NCI-H146 (cell line): Measurements from ENCODE around the gene DUS2.
"Not testable (repeated sequence)": the region's sequence is repeated elsewhere in the genome, so short reads cannot be mapped to it uniquely, and the experiment has no call there.

ENCODE experiments used
- DNase-seq: peaks from one replicate; lab custom pipeline; 2025; lab: John Stamatoyannopoulos, UW

DUS2 gene

DNA sequence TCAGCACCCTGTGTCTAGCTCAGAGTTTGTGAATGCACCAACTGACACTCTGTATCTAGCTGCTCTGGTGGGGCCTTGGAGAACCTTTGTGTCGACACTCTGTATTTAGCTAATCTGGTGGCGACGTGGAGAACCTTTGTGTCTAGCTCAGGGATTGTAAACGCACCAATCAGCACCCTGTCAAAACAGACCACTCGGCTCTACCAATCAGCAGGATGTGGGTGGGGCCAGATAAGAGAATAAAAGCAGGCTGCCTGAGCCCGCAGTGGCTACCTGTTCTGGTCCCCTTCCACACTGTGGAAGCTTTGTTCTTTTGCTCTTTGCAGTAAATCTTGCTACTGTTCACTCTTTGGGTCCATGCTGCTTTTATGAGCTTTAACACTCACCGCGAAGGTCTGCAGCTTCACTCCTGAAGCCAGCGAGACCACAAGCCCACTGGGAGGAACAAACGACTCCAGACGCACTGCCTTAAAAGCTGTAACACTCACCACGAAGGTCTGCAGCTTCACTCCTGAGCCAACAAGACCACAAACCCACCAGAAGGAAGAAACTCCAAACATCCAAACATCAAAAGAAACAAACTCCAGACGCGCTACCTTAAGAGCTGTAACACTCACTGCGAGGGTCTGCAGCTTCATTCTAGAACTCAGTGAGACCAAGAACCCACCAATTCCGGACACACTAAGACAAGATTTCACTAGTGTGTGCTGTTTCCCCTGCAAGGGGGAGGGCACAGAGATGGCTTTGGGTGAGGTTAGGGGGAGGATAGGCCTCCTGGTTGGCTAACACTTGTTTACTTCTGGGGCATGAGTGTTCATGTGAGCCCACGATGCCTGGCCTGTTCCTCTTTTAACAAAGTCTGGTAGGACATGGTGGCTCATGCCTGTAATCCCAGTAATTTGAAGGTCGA, 24.1 kb upstream of the DUS2 start, which contains the start of gene DPEP2:
TSS of gene DPEP2 (minus strand) at position 706 of the 910 bp plus-strand sequence. CDS start 6,272 bp downstream, outside the sequence.
- not testable (repeated sequence) for DNase-seq

DNA sequence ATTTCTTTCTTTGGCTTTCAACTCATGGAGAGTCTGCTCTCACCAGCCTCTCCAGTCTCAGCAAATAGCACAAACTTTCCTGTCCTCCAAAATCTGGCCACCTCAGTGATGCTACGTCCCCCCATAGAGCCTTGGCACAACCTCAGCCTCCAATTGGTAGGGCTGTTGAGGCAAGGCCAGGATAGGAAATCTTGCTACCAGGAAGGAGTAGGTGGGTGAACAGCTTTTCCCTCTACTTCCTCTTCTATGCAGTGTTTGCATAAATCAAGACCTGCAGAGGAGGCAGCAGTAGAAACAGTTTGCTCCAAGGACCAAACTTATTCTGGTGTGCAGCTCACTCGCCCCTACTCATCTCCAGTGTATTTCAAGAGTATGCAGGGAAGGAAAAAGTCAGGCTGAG, 23.1 kb upstream of the DUS2 start:
- no peak for DNase-seq

DNA sequence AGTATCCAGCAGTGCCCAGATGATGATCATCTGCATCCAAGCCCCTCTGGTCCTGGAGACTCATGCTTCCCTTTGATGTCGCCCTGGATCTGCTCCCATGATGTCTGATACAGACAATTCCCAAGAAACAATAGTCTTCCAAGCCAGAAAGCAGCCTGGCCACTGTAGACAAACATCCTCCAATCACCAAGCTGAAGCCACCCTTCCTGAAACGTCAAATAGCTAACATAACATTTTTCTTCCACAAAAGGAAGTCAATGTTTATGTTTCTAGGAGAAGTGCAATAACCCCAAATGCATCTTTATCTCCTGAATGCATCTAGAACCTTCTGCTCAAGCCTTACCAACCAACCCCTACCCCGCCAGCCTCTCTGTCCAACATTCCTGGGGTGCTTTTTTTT, 22.6 kb upstream of the DUS2 start:
- DNase-seq = no peak

DNA sequence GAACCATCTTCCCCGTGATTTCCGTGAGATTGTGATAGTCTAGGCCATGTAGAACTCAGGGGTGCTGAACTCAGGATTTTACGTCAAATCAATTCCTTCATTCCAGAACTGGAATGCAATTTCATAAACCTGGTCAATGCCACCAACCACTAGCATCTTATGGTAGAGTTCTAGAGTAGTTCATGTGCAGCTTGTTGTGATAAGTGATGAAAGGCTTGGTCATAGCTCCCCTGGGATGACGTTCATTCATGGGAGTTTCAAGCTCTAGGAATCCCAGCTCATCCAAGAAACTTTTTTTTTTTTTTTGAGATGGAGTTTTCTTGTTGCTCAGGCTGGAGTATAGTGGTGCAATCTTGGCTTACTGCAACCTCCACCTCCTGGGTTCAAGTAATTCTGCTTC, 20.1 kb upstream of the DUS2 start:
- no peak for DNase-seq

DNA sequence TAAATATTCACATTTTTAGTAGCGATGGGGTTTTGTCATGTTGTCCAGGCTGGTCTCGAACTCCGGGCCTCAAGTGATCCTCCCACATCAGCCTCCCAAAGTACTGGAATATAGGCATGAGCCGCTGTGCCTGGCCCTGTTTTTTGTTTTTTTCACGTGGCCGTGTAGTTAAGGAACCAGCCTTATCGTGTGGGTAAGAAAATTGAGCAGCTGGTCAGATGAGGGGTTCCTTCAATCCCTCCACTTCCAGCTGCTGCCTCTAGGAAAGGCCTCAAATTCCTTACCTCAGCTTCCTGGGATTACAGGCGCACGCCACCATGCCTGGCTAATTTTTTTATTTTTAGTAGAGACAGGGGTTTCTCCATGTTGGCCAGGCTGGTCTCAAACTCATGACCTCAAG, 17.9 kb upstream of the DUS2 start:
- no peak for DNase-seq

DNA sequence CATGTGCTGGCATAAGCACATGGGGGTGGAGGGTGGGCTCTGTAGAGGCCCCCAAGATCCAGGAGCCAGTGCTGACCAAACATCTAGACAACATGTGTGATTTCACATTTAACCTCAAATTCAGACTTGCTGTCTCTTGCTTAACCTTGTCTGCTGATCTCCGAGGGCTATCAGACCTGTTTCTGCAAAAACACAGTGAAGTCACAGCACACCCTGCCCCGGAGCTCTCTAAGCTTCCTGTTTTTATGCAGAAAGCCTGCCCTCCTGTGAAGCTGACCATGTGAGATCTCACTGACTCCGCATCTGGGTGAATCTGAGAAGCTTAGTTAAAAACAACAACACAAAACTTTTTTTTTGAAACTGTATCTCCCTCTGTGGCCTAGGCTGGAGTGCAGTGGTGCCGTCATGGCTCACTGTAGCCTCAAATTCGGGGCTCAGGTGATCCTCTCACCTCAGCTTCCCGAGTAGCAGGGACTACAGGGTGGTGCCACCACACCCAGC, 17.2 kb upstream of the DUS2 start:
- no peak for DNase-seq

DNA sequence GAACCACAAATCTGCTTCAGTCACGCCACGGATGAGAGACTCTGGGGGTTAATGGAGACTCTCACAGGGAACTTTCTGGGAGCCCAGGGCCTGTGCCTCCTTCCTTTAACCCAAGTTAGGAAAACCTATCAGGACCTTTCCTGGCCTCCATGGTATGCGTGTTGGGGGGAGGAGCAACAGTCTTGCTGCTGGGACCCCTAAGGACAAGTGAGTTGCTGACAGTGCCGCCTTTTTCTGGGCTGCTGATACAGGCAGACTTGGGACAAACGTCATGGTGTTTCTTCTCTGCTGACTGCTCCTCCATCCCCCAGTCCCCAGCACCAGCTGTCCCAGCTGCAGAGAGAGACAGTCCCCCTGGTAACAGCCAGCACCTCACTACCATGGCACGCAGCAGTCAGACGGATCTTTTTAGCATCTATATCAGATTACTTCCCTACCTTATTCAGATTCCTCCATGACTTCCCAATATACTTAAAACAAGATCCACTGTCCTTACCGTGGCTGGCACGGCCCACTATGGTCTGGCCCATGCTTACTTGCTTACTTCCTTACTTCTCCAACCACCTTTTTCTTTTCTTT, 13.8 kb upstream of the DUS2 start:
- DNase-seq = no peak

DNA sequence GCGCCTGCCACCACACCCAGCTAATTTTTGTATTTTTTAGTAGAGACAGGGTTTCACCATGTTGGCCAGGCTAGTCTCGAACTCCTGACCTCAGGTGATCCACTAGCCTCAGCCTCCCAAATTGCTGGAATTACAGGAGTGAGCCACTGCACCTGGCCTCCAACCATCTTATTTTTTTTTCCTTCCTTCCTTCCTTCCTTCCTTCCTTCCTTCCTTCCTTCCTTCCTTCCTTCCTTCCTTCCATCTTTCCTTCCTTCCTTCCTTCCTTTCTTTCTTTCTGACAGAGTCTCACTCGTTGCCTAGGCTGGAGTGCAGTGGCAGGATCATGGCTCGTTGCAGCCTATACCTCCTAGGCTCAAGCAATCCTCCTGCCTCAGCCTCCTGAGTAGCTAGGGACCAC, 13.2 kb upstream of the DUS2 start:
- not testable (repeated sequence) for DNase-seq

DNA sequence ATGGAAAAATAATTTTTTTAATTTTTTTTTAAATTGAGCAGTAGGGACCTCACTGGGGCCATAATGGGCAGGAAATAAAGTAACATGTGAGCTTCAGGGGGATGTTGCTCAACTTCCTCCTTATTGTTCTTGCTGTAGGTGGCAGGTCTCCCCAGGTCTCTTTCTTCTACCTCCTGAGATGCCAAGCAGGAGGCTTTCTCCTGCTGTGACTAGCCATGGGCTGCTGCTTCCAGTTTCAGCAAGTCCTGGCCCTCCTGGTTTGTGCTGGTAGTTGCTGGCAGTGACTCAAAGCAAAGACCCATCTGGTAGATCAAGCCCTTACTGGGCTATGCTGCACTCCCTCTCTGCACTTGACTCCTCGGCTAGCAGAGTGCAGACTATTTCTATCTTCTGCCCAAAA, 9.6 kb upstream of the DUS2 start:
- no peak for DNase-seq

DNA sequence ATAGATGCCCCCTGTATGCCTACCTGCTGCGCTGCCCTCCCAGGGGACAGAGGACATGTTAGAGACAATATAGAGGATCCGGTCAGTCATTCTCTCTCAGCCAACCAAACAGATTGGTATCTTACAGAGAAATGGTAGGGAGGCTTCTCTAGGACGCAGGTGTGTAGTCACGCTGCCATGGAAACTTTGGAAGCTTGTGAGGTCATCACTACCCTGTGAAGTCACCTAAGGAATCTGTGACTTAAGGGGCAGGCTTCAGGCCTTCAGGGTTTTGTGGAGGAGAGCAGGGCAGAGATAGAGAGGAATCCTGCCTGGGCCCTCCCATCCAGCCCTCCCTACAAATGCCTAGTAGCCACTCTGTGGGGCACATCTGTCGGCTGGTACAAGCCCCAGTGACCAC, 7.4 kb upstream of the DUS2 start, which contains the start of gene DPEP2NB:
TSS of gene DPEP2NB (minus strand) at position 231 of the 400 bp plus-strand sequence. CDS start at position 90, 141 bp downstream.
- no peak for DNase-seq

DNA sequence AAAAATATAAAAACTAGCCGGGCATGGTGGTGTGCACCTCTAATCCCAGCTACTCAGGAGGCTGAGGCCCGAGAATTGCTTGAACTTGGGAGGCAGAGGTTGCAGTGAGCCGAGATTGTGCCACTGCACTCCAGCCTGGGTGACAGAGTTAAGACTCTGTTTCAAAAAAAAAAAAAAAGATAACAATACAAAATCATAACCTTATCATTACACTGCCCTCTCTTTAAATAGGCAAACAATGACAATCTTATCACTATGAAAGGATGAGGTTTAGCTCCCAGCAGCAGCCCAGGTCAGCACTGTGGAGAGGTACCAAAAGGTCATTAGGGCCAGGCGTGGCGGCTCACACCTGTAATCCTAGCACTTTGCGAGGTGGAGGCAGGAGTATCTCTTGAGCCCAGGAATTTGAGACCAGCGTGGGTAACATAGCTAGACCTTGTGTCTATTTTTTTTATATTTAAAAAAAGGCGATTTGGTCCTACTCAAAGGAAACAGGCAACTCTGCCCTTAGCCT, 3.9 kb upstream of the DUS2 start:
- DNase-seq = no peak

DNA sequence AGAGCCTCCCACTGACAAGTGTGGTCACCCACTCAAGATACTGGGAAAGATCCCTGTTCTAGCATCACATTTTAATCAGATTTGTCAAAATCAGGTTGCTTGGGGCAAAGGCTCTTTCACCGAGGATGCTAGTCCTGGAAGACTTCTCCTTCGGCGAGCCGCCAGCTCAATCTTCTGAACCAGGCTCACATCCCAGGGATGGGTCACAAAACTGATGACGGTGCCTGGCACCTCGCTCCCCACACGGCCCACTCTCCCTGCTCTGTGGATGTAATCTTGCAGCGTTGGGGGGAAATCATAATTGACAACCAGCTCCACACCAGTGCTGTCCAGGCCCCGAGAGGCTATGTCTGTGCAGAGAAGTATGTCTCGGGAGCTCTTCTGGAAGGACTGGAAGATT, 1.6 kb upstream of the DUS2 start:
- no peak for DNase-seq

DNA sequence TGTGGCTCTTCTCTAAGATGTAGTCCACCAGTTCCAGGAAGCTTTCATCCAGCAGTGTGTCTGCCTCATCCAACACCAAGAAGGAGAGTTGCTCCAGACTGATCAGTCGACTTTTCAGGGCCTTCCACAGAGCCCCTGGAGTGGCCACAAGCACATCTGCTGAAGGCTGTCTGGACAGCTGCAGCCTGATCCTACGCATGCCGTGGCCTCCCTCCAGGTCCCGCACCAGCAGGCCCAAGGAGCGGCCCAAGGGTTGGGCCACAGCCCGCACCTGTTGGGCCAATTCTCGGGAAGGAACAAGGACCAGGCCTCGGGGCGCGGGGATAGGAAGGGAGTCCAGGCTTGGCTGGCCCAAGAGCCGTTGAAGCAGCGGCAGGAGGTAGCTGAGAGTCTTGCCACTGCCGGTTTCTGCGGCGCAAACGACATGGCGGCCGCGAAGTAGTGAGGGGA, 781 bp upstream of the DUS2 start:
- no peak for DNase-seq

DNA sequence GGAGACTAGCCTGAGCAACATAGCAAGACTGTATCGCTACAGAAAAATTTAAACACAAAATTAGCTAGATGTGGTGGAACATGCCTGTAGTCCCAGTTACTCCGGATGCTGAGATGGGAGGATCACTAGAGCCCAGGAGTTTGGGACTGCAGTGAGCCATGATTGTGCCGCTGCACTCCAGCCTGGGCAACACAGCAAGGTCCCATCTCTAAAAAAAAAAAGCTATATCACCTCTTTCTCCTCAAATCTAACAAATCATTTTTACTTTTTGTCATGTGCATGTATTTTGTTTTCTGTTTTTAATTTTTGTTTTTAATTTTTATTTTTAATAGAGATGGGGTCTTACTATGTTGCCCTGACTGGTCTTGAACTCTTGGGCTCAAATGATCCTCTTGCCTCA, 5.9 kb downstream of the DUS2 start:
- DNase-seq = no peak

DNA sequence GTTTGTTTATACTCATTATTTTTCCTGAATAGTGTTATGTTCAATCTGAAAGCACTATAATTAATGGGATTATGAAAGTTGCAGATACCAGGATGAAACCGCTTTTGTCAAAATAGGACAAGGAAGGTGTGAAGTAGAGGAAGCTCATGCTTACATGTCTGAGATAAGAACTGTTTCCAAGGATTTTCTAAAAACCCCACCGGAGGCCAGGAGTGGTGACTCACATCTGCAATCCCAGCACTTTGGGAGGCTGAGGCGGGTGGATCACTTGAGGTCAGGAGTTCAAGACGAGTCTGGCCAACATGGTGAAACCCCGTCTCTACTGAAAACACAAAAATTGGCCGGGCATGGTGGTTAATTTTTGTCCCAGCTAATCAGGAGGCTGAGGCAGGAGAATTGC, 7.0 kb downstream of the DUS2 start:
- not testable (repeated sequence) for DNase-seq

DNA sequence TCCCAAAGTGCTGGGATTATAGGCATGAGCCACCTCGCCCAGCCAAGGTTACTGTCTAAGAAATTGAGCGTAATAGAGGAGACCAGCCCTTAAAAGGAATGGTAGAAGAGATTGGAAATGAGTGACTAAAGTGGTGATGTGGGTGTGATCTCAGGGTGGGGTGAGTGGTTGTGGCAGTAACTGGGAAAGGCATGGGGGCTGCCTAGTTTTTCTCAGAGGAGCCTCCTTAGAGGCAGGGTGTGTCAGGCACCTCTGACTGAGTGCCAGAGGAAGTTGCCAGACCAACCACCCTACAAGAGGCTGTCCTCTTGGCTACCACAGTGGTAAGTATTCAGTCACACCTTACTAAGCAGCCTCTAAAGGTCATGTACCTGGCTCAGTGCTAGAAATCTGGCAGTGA, 8.9 kb downstream of the DUS2 start:
- DNase-seq = no peak

DNA sequence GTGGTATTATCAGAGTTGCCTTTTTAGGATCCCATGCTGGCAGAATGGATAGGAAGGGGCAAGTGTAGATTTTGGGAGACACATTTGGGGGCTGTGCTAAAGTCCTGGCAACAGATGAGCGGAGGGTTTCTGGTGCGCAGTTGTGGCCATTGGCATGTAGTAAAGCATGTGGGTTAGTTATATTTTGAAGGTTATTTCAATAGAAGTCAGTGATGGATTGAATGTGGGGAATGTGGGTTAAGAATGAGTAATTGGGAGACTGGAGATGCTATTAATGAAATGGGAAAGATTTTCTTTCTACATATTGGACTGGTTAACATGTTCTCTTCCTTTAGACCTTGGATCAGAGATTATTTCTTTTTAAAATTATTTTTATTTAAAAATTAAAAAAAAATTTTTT, 10.0 kb downstream of the DUS2 start:
- no peak for DNase-seq

DNA sequence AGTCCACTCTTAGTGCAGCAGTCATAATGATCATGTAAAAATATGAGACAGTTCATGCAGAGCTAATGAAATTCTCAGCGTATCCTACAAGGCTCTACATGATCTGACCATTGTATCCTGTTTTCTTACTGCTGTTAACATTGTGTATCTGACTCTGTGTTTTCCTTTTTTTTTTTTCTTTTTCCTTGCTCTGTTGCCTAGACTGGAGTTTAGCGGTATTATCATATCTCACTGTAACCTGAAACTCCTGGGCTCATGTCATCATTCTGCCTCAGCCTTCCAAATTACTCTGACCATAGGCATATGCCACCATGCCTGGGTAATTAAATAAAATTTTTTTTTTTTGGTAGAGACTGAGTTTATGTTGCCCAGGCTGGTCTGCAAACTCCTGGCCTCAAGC, 12.1 kb downstream of the DUS2 start:
- no peak for DNase-seq

DNA sequence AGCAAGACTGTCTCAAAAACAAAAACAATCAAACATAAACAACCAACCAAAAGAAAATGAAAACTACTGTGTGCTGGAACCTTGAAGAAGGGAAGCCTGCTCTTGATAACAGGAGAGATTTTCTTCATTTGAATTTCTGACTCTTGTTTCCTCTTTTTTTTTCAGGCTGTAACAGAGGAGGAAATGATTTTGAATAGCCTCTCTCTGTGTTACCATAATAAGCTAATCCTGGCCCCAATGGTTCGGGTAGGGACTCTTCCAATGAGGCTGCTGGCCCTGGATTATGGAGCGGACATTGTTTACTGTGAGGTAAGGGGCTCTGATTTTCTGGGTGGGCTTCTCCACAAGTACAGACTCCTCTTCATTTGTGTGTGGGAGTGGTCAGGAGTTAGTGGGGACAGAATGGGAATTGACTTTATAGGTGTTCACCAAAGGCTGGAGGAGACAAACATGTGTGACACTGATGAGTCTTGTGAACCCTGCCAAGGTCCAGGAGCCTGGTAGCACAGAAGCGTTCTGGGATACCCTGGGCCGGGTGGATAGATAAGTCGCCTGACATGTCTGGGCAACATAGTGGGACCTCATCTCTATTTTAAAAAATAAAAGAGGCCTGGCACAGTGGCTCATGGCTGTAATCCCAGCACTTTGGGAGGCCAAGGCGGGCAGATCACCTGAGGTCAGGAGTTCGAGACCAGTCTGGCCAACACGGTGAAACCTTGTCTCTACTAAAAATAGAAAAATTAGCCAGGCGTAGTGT, 14.9 kb downstream of the DUS2 start:
- DNase-seq = no peak

DNA sequence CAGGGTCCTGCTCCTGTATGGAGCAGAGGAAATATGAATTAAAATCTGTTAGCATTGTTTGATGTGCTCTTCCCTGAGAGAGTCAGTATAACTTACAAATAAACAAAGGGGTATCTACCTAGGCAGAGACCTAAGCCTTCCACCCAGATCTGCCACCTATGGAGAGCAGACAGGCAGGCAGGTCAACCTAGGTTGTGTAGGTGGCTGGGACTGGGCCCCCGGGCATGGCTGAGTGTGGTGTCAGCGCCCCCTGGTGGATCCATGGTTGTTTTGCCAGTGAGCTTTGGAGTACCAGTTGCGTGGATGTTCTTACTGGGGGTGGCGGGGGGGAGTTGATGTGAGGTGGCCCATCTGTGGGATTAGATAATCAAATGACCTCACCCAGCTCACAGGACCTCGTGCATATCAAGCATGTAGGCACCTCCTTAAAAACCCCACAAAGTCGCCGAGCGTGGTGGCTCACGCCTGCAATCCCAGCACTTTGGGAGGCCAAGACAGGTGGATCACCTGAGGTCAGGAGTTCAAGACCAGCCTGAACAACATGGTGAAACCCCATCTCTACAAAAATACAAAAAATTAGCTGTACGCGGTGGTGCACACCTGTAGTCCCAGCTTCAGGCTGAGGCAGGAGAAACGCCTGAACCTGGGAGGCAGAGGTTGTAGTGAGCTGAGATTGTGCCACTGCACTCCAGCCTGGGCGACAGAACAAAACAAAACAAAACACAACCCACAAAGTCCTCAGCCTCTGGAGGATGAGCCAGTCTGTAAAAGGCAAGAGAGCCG, 17.6 kb downstream of the DUS2 start:
- peak; percentile 43 for DNase-seq

DNA sequence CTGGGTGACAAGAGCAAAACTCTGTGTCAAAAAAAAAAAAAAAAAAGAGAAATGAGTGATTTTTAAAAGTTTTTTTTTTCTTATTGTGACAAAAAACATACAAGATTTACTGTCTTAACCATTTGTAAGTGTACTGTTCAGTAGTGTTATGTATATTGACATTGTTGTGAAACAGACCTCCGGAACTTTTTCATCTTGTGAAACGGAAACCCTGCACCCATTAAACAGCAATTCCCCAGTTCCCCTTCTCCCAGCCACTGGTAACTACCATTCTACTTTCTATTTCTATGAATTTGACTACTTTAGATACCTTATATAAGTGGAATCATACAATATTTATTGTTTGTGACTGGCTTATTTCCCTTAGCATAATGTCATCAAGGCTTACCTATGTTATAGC, 18.7 kb downstream of the DUS2 start:
- DNase-seq = no peak
